GM12875 (cell line): ENCODE data around the gene SLC6A15.

Source experiments
- H3K4me3 ChIP-seq: one replicate; pipeline ENCODE4 v1.5.1; 2011; ENCODE audit warnings: low read depth, low read length, control low read depth
- TF ChIP-seq, protein P1 (sequence below): IDR thresholded peaks from 2 replicates; pipeline ENCODE4 v1.5.1; 2011; ENCODE audit warnings: low read depth, mild to moderate bottlenecking, control low read depth, inconsistent platforms, low read length, moderate library complexity, borderline replicate concordance; ENCODE audit not compliant: insufficient read depth

SLC6A15 gene

GRCh38 chr12:84929501-84929900 lies 16.9 kb upstream of the SLC6A15 start:
- H3K4me3 ChIP-seq = no peak overlapping the region
- TF ChIP-seq, protein P1, sequence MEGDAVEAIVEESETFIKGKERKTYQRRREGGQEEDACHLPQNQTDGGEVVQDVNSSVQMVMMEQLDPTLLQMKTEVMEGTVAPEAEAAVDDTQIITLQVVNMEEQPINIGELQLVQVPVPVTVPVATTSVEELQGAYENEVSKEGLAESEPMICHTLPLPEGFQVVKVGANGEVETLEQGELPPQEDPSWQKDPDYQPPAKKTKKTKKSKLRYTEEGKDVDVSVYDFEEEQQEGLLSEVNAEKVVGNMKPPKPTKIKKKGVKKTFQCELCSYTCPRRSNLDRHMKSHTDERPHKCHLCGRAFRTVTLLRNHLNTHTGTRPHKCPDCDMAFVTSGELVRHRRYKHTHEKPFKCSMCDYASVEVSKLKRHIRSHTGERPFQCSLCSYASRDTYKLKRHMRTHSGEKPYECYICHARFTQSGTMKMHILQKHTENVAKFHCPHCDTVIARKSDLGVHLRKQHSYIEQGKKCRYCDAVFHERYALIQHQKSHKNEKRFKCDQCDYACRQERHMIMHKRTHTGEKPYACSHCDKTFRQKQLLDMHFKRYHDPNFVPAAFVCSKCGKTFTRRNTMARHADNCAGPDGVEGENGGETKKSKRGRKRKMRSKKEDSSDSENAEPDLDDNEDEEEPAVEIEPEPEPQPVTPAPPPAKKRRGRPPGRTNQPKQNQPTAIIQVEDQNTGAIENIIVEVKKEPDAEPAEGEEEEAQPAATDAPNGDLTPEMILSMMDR = no peak

- H3K4me3 ChIP-seq = no peak overlapping the region
- TF ChIP-seq, protein P1 = no peak
Observed at GRCh38 chr12:84924981-84925380, 12.4 kb upstream of the SLC6A15 start.

DNA sequence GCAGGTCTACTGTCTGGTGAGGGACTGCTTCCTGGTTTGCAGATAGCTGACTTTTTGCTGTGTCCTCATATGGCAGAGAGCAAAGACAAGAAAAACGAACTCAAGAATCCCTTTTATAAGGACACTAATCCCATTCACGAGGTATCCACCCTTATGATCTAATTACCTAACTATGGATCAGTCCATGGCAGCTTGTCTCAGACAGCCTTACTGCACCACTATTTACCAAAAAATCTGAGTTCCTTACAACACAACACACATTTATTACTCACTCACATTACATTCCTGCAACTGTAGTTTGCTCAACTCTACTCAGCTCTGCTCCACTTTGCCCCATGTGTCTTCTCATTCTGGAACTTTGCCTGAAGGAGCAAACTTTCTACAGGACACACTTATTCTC lies 10.1 kb upstream of the SLC6A15 start:
- TF ChIP-seq, protein P1 = no peak
- no peak overlapping the region for H3K4me3 ChIP-seq

DNA sequence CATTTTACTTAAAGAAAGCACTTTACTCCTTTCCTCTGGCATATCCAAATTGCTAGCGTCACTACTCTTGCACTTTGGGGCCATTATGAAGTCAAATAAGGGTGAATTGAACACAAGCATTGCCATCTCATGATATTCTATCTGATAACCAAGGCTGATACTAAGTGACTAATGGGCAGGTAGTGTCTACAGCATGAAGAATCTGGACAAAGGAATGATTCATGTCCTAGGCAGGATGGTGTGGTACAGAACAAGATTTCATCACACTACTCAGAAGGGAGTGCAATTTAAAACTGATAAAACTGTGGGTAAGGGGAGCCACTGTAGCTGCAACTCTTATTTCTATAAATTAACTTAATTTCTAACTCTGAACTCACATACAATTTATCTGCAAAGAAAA lies 7.7 kb upstream of the SLC6A15 start:
- TF ChIP-seq, protein P1 = no peak

GRCh38 chr12:84919271-84919670 lies 6.7 kb upstream of the SLC6A15 start:
- H3K4me3 ChIP-seq = no peak overlapping the region
- TF ChIP-seq, protein P1 = no peak

More for the DNA sequence above, 7.7 kb upstream of the SLC6A15 start:
- no peak overlapping the region for H3K4me3 ChIP-seq

GRCh38 chr12:84913129-84913515 lies 523 bp upstream of the SLC6A15 start:
- H3K4me3 ChIP-seq = no peak overlapping the region
- TF ChIP-seq, protein P1 = no peak

DNA sequence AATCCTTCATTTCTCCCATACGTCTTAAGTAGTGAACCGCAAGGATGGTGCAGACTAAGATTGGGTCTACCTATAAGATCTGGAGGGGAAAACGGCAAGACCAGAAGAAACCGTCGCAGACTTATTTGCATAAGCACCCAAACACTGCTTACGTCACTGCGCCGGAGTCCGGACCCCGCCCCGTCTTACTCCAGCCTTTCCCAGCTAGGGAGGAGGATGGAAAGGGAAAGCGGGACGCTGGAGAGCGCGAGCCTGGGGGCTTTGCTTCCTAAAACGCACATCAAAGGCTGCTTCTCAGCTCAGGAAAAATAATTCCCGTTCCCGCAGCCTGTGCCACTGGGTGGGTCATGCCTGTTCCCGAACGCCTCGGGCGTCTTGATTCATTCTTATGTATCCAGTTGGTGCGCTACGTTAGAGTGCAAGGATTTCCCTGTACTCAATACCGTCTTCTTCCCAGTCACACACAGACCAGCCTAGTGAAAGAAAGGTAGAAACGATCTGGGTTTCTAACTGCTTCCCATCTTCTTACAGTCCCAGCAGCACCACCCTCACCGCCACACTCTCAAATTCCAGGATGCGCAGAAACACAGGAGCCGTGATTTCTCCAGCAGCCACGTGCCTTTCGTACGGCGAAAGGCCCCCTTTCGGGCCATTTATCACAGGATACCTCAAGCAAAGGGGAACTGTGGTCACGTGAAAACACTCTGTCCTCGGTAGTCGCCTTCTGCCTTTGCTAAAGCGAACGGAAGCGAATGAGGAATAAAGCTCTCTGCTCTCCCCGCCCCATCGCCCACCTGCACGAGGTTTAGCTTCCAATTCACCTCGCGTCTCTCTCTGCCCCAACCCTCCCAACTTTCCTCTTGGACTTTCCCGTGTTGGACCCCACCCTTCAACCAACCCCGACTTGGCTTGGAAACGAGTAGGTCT lies 1.1 kb downstream of the SLC6A15 start:
- TF ChIP-seq, protein P1 = no peak
- H3K4me3 ChIP-seq = no peak overlapping the region
